Body of pancreas (tissue), 4 donors: ENCODE data around the gene CLASP1.

Experiments
- POLR2A ChIP-seq, 3 donors: fragments of 450-650 bp; IDR thresholded peaks; one replicate each; pipeline ENCODE4 v1.6.1; 2016; ENCODE audit warnings: antibody characterized with exemption in 3 of 3, mild to moderate bottlenecking in 2 of 3
- TF ChIP-seq, protein P1 (sequence below), 7 experiments: fragments of 450-650 bp in 4 of 7; fragments of 200-600 bp in 3 of 7; sonication (generic) in 3 of 7; IDR thresholded peaks; one replicate each; pipeline ENCODE4 v1.5.1; 2016 to 2019; ENCODE audit warnings: antibody characterized with exemption in 7 of 7

DNA sequence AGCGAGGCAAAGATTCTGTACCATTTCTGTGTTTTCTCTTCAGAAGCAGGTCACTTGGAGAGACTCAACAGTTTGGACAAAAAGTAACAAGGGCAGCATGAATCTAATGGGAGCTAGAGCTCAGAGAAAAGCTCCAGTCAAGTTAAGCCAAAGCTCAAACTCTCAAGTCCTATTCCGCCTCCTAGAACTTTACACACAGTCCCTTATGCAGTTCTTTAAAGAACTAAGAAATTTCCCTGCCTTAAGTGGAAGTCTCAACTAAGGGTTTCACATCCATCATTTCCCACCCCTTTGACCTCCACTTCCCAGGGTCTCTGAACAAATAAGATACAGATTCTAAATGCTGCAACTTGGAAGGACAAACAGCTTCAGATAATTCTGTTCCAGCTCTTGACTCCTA is 239.9 kb downstream of the CLASP1 start:
- TF ChIP-seq, protein P1, sequence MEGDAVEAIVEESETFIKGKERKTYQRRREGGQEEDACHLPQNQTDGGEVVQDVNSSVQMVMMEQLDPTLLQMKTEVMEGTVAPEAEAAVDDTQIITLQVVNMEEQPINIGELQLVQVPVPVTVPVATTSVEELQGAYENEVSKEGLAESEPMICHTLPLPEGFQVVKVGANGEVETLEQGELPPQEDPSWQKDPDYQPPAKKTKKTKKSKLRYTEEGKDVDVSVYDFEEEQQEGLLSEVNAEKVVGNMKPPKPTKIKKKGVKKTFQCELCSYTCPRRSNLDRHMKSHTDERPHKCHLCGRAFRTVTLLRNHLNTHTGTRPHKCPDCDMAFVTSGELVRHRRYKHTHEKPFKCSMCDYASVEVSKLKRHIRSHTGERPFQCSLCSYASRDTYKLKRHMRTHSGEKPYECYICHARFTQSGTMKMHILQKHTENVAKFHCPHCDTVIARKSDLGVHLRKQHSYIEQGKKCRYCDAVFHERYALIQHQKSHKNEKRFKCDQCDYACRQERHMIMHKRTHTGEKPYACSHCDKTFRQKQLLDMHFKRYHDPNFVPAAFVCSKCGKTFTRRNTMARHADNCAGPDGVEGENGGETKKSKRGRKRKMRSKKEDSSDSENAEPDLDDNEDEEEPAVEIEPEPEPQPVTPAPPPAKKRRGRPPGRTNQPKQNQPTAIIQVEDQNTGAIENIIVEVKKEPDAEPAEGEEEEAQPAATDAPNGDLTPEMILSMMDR (IDR thresholded peaks at IDR 0.05) = no peak
- no peak for TF ChIP-seq POLR2A (IDR thresholded peaks at IDR 0.05)
